ENCODE data around the gene RCN1. TPM values are rescaled to one million over a fixed set of nuclear protein-coding genes. Genes with fewer than 3 reads are reported as not detected.
A peak's percentile ranks its signal among the peaks of the same experiment; 100 is the strongest.

RCN1 gene
- polyA plus RNA-seq (2013, experiment 1 of 2) = 106 TPM
- polyA plus RNA-seq (2013, experiment 2 of 2) = 121 TPM

GRCh38 chr11:32090545-32091370 lies at the start of gene RCN1:
TSS of gene RCN1 (plus strand) at chr11:32091074. CDS start at chr11:32091197, 123 bp downstream.
- H3K9ac ChIP-seq (ENCODE audit: low read depth, low read length) = peak within 1 kb of the TSS; percentile 98
- 0 out of 2 replicates have a peak, but pooled peaks cover 6% of the 10 kb centered on the region for H3K27me3 ChIP-seq (ENCODE audit: insufficient read depth, low read length)
- H3K27ac ChIP-seq (ENCODE audit: low read depth, low read length) = peak within 1 kb of the TSS; percentile 82
- peak within 1 kb of the TSS; percentile 95 for H3K4me3 ChIP-seq (ENCODE audit: low read length)
- H3K36me3 ChIP-seq (ENCODE audit: insufficient read depth, low read length) = 0 out of 2 replicates have a peak, but pooled peaks cover 8% of the 10 kb centered on the region
- WGBS = 1% methylated on average over 71 of the region's 79 CpGs
- H3K4me1 ChIP-seq (ENCODE audit: insufficient read depth, low read length) = peaks cover 28% of the 10 kb centered on the region
- H3K9me3 ChIP-seq (ENCODE audit: insufficient read depth, low read depth, low read length) = no peaks in the 10 kb centered on the region

GRCh38 chr11:32043737-32044136 lies 47.1 kb upstream of the RCN1 start:
- WGBS = 89% methylated on average over 1 of the region's 1 CpG
- H3K27me3 ChIP-seq (ENCODE audit: insufficient read depth, low read length) = no peaks in the 10 kb centered on the region

GRCh38 chr11:32044158-32044863 lies 46.6 kb upstream of the RCN1 start:
- Histone ChIP-seq H3K4me1 (ENCODE audit: insufficient read depth, low read length) (peaks cover 6% of the 10 kb centered on the region; the same call in 1 of the 2 replicates), H3K27ac (ENCODE audit: low read depth, low read length) (no peak overlapping the region), H3K4me3 (ENCODE audit: low read length) (no peak overlapping the region), H3K27me3 (ENCODE audit: insufficient read depth, low read length) (no peaks in the 10 kb centered on the region), H3K9ac (ENCODE audit: low read depth, low read length) (no peak overlapping the region), H3K9me3 (ENCODE audit: insufficient read depth, low read depth, low read length) (no peaks in the 10 kb centered on the region), H3K36me3 (ENCODE audit: insufficient read depth, low read length) (no peaks in the 10 kb centered on the region)
- 63% methylated on average over 4 of the region's 4 CpGs for WGBS

More at GRCh38 chr11:32043737-32044136, 47.1 kb upstream of the RCN1 start:
- Histone ChIP-seq H3K9ac (ENCODE audit: low read depth, low read length) (no peak overlapping the region), H3K27ac (ENCODE audit: low read depth, low read length) (no peak overlapping the region), H3K4me1 (ENCODE audit: insufficient read depth, low read length) (peaks cover 6% of the 10 kb centered on the region; the same call in 1 of the 2 replicates), H3K4me3 (ENCODE audit: low read length) (no peak overlapping the region), H3K9me3 (ENCODE audit: insufficient read depth, low read depth, low read length) (no peaks in the 10 kb centered on the region), H3K36me3 (ENCODE audit: insufficient read depth, low read length) (no peaks in the 10 kb centered on the region)

- Histone ChIP-seq H3K27me3 (ENCODE audit: insufficient read depth, low read length) (no peaks in the 10 kb centered on the region), H3K9me3 (ENCODE audit: insufficient read depth, low read depth, low read length) (no peaks in the 10 kb centered on the region)
These were observed 45.4 kb upstream of the RCN1 start for GRCh38 chr11:32045456-32045855.

GRCh38 chr11:32050264-32050663 lies 40.6 kb upstream of the RCN1 start:
- no peaks in the 10 kb centered on the region for H3K4me1 ChIP-seq (ENCODE audit: insufficient read depth, low read length)
- H3K9ac ChIP-seq (ENCODE audit: low read depth, low read length) = no peak overlapping the region
- no peaks in the 10 kb centered on the region for H3K36me3 ChIP-seq (ENCODE audit: insufficient read depth, low read length)
- WGBS = 98% methylated on average over 4 of the region's 4 CpGs
- no peaks in the 10 kb centered on the region for H3K27me3 ChIP-seq (ENCODE audit: insufficient read depth, low read length)
- H3K27ac ChIP-seq (ENCODE audit: low read depth, low read length) = no peak overlapping the region
- no peak overlapping the region for H3K4me3 ChIP-seq (ENCODE audit: low read length)
- H3K9me3 ChIP-seq (ENCODE audit: insufficient read depth, low read depth, low read length) = no peaks in the 10 kb centered on the region

More at GRCh38 chr11:32045456-32045855, 45.4 kb upstream of the RCN1 start:
- no peaks in the 10 kb centered on the region for H3K36me3 ChIP-seq (ENCODE audit: insufficient read depth, low read length)
- H3K4me1 ChIP-seq (ENCODE audit: insufficient read depth, low read length) = peaks cover 6% of the 10 kb centered on the region; the same call in 1 of the 2 replicates
- H3K27ac ChIP-seq (ENCODE audit: low read depth, low read length) = no peak overlapping the region
- H3K9ac ChIP-seq (ENCODE audit: low read depth, low read length) = no peak overlapping the region
- no peak overlapping the region for H3K4me3 ChIP-seq (ENCODE audit: low read length)

- H3K27ac ChIP-seq (ENCODE audit: low read depth, low read length) = no peak overlapping the region
- H3K9me3 ChIP-seq (ENCODE audit: insufficient read depth, low read depth, low read length) = no peaks in the 10 kb centered on the region
- no peaks in the 10 kb centered on the region for H3K36me3 ChIP-seq (ENCODE audit: insufficient read depth, low read length)
- no peak overlapping the region for H3K9ac ChIP-seq (ENCODE audit: low read depth, low read length)
- 39% methylated on average over 5 of the region's 6 CpGs for WGBS
- no peak overlapping the region for H3K4me3 ChIP-seq (ENCODE audit: low read length)
- H3K27me3 ChIP-seq (ENCODE audit: insufficient read depth, low read length) = no peaks in the 10 kb centered on the region
- H3K4me1 ChIP-seq (ENCODE audit: insufficient read depth, low read length) = no peaks in the 10 kb centered on the region
These were observed 38.7 kb upstream of the RCN1 start for GRCh38 chr11:32052215-32052614.

GRCh38 chr11:32053151-32053888 lies 37.6 kb upstream of the RCN1 start:
- no peaks in the 10 kb centered on the region for H3K9me3 ChIP-seq (ENCODE audit: insufficient read depth, low read depth, low read length)
- H3K4me3 ChIP-seq (ENCODE audit: low read length) = no peak overlapping the region
- no peak overlapping the region for H3K9ac ChIP-seq (ENCODE audit: low read depth, low read length)
- WGBS = 76% methylated on average over 6 of the region's 7 CpGs
- H3K36me3 ChIP-seq (ENCODE audit: insufficient read depth, low read length) = no peaks in the 10 kb centered on the region
- H3K4me1 ChIP-seq (ENCODE audit: insufficient read depth, low read length) = no peaks in the 10 kb centered on the region
- no peaks in the 10 kb centered on the region for H3K27me3 ChIP-seq (ENCODE audit: insufficient read depth, low read length)
- H3K27ac ChIP-seq (ENCODE audit: low read depth, low read length) = no peak overlapping the region

- Histone ChIP-seq H3K9me3 (ENCODE audit: insufficient read depth, low read depth, low read length) (no peaks in the 10 kb centered on the region), H3K4me1 (ENCODE audit: insufficient read depth, low read length) (no peaks in the 10 kb centered on the region), H3K27me3 (ENCODE audit: insufficient read depth, low read length) (no peaks in the 10 kb centered on the region), H3K9ac (ENCODE audit: low read depth, low read length) (no peak overlapping the region), H3K4me3 (ENCODE audit: low read length) (no peak overlapping the region), H3K27ac (ENCODE audit: low read depth, low read length) (no peak overlapping the region), H3K36me3 (ENCODE audit: insufficient read depth, low read length) (no peaks in the 10 kb centered on the region)
- WGBS = 98% methylated on average over 2 of the region's 2 CpGs
These were observed 35.0 kb upstream of the RCN1 start for GRCh38 chr11:32055861-32056260.

- H3K27me3 ChIP-seq (ENCODE audit: insufficient read depth, low read length) = no peaks in the 10 kb centered on the region
These were observed 34.4 kb upstream of the RCN1 start for GRCh38 chr11:32056438-32056837.

GRCh38 chr11:32059686-32060462 lies 31.0 kb upstream of the RCN1 start:
- H3K27ac ChIP-seq (ENCODE audit: low read depth, low read length) = no peak overlapping the region
- no peak overlapping the region for H3K9ac ChIP-seq (ENCODE audit: low read depth, low read length)
- H3K4me1 ChIP-seq (ENCODE audit: insufficient read depth, low read length) = no peaks in the 10 kb centered on the region
- WGBS = 93% methylated on average over 6 of the region's 6 CpGs
- no peaks in the 10 kb centered on the region for H3K36me3 ChIP-seq (ENCODE audit: insufficient read depth, low read length)
- no peaks in the 10 kb centered on the region for H3K9me3 ChIP-seq (ENCODE audit: insufficient read depth, low read depth, low read length)
- no peaks in the 10 kb centered on the region for H3K27me3 ChIP-seq (ENCODE audit: insufficient read depth, low read length)
- H3K4me3 ChIP-seq (ENCODE audit: low read length) = no peak overlapping the region

More at GRCh38 chr11:32056438-32056837, 34.4 kb upstream of the RCN1 start:
- no peak overlapping the region for H3K4me3 ChIP-seq (ENCODE audit: low read length)
- no peaks in the 10 kb centered on the region for H3K9me3 ChIP-seq (ENCODE audit: insufficient read depth, low read depth, low read length)
- no peaks in the 10 kb centered on the region for H3K36me3 ChIP-seq (ENCODE audit: insufficient read depth, low read length)
- no peak overlapping the region for H3K27ac ChIP-seq (ENCODE audit: low read depth, low read length)
- no peaks in the 10 kb centered on the region for H3K4me1 ChIP-seq (ENCODE audit: insufficient read depth, low read length)
- WGBS = 93% methylated on average over 6 of the region's 6 CpGs
- no peak overlapping the region for H3K9ac ChIP-seq (ENCODE audit: low read depth, low read length)
